COLO668 (cell line): Measurements from ENCODE around the gene PM20D2.
"Not testable (repeated sequence)": the region's sequence is repeated elsewhere in the genome, so short reads cannot be mapped to it uniquely, and the experiment has no call there.

ENCODE experiments used
- DNase-seq: peaks from one replicate; lab custom pipeline; 2025; ENCODE audit not compliant: unreplicated experiment; lab: John Stamatoyannopoulos, UW

The PM20D2 gene, protein sequence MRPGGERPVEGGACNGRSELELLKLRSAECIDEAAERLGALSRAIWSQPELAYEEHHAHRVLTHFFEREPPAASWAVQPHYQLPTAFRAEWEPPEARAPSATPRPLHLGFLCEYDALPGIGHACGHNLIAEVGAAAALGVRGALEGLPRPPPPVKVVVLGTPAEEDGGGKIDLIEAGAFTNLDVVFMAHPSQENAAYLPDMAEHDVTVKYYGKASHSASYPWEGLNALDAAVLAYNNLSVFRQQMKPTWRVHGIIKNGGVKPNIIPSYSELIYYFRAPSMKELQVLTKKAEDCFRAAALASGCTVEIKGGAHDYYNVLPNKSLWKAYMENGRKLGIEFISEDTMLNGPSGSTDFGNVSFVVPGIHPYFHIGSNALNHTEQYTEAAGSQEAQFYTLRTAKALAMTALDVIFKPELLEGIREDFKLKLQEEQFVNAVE

DNA sequence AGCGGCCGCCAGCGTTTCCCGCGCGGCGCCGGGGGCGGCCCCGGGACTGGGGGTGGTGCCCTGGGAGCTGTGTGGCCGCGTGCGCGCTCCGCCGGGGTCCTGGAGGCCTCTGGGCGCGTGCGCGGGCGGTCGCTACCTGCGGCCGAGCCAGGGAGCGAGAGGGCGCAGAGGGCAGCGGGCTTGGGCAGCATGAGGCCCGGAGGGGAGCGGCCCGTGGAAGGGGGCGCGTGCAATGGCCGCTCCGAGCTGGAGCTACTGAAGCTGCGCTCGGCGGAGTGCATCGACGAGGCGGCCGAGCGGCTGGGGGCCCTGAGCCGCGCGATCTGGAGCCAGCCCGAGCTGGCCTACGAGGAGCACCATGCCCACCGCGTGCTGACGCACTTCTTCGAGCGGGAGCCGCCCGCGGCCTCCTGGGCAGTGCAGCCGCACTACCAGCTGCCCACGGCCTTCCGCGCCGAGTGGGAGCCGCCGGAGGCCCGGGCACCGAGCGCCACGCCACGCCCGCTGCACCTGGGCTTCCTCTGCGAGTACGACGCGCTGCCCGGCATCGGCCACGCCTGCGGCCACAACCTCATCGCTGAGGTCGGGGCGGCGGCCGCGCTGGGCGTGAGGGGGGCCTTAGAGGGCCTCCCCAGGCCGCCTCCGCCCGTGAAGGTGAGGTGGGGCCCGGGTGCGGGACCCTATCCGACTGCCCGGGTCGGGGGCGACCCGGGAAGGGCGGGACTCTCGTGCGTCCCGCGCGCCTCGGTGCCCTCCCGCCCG lies at the start of gene PM20D2:
TSS of gene PM20D2 (plus strand) at position 100 of the 762 bp plus-strand sequence. CDS start at position 190, 90 bp downstream.
- DNase-seq: peak; percentile 89

GRCh38 chr6:89098461-89098860 lies 47.4 kb upstream of the PM20D2 start:
- no peak for DNase-seq

- no peak for DNase-seq
Measured at GRCh38 chr6:89100114-89100513, 45.7 kb upstream of the PM20D2 start.

- DNase-seq: no peak
Measured at GRCh38 chr6:89110284-89110683, 35.6 kb upstream of the PM20D2 start.

DNA sequence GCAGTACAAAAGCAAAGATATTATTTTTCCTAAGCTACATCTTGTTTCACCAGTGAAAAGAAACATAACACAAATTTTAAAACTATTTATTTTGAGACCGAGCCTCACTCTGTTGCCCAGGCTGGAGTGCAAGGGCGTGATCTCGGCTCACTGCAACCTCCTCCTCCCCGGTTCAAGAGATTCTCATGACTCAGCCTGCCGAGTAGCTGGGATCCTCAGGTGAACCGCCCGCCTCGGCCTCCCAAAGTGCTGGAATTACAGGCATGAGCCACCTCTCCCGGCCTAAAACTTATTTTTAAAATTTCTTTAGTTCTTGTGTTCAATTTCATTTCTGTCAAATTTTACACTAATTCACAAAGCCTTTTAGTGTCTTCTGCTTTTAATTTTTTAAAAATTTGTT lies 33.9 kb upstream of the PM20D2 start:
- no peak for DNase-seq

DNA sequence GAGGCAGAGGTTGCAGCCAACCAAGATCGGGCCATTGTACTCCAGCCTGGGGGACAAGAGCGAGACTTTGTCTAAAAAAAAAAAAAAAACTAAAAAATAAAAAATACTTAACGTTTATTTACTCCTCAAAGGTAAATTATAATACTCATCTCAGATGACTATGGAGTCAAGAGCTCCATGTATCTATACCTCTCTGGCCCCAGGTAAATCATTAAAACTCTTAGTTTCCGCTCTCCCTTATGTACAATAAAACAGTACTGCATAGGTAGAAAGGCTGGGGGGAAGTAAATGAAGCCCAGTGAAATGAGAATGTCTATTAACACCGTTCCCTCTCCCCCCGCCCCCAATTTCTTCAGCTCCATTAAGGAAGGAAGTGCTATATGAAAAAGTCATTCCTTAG lies 29.2 kb upstream of the PM20D2 start:
- DNase-seq: no peak

GRCh38 chr6:89117211-89118108 lies 28.4 kb upstream of the PM20D2 start, which contains the start of gene SRSF12:
TSS of gene SRSF12 (minus strand) at chr6:89118071. CDS start at chr6:89117887, 184 bp downstream.
- peak; percentile 54 for DNase-seq

- no peak for DNase-seq
Measured at GRCh38 chr6:89118931-89119330, 26.9 kb upstream of the PM20D2 start.

DNA sequence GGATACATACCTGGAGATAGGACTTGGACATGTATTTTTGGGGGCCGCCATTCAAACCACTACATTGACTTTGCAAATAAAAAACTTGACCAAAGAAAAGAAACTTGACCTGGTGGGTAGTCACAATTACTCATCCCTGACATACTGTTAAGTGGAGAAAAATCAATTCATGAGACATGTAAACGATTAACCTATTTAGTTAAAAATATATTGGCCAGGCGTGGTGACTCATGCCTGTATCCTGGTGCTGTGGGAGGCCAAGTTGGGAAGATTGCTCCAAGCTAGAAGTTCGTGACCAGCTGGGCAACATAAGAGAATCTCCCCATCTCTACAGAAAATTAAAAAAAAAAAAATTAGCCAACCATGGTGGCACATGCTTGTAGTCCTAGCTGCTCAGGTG lies 25.5 kb upstream of the PM20D2 start:
- DNase-seq: no peak

GRCh38 chr6:89121934-89122333 lies 23.9 kb upstream of the PM20D2 start:
- no peak for DNase-seq

- DNase-seq: peak; percentile 3
Measured at GRCh38 chr6:89122625-89123024, 23.2 kb upstream of the PM20D2 start.

- not testable (repeated sequence) for DNase-seq
Measured at GRCh38 chr6:89128256-89128671, 17.6 kb upstream of the PM20D2 start.

DNA sequence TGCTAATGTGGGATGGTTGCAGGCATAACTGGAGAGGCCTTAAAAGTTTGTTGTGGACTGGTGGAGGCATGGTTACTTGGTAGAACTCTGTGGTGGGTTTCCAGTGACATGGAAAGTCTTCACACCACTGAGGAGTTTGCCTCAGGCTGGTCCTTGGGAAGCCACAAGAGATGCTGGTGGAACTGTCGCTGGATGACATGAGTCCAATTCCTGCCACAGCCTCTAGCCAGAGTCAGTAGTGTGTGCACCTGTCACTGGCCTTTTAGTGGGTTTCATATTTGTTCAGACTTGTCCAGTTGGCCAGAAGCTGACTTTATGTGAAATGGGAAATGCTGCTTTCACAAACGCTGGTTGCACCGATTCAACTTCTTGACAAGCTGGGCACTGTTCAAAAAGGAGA lies 14.3 kb upstream of the PM20D2 start:
- no peak for DNase-seq

- peak; percentile 2 for DNase-seq
Measured at GRCh38 chr6:89132057-89132456, 13.8 kb upstream of the PM20D2 start.

GRCh38 chr6:89133981-89134380 lies 11.9 kb upstream of the PM20D2 start:
- DNase-seq: no peak

GRCh38 chr6:89134723-89135122 lies 11.1 kb upstream of the PM20D2 start:
- DNase-seq: no peak

DNA sequence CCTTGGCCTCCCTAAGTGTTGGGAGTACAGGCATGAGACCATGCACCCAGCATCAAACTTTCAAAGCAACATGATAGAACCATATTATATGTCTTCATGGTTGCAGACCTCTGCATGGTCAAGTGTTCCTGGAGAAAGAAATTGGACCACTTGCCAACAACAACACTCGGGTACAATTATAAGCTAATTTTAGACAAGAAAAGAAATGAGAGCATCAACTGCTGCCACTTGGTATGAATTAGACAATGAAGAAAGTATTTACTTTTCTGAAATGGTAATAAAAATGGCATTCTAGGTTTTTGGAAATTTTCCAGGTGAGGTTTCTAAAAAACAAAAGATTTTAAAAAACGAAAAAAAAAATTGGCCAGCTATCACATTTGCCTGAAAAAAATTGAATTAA lies 7.7 kb upstream of the PM20D2 start:
- DNase-seq: no peak

- DNase-seq: peak; percentile 2
Measured at GRCh38 chr6:89139509-89140346, 6.1 kb upstream of the PM20D2 start.

GRCh38 chr6:89140347-89141156 lies 5.3 kb upstream of the PM20D2 start:
- DNase-seq: peak; percentile 28
